K562 (cell line): ENCODE results near the gene NT5E. TPM values are rescaled to one million over a fixed set of nuclear protein-coding genes. Genes with fewer than 3 reads are reported as not detected.

Experiments used
- ATAC-seq: fragments of 200-7000 bp; cut with Tn5 transposase; 3 replicates; pipeline ENCODE4 v1.9.1; 2020; ENCODE audit warnings: moderate library complexity
- BruUV-seq: library from RNA; stranded (reverse); fragments of 400-500 nt; replicated peaks from 2 replicates; lab custom pipeline; 2021; lab: Mats Ljungman, UMichigan
- CTCF ChIA-PET: fragments of 300-600 bp; formaldehyde crosslinking; extraction: SDS; loops from one replicate; lab custom pipeline; 2021; ENCODE audit warnings: low intra/inter-chr PET ratio; lab: Yijun Ruan, JAX
- POLR2A ChIA-PET: fragments of 300-600, 350-650 bp; sonication (Branson Sonifier 250); formaldehyde crosslinking; extraction: SDS; loops from one replicate; lab custom pipeline; 2021; ENCODE audit warnings: antibody characterized with exemption, inconsistent platforms; lab: Yijun Ruan, JAX
- DNase-seq, 4 experiments: peaks; one replicate each; pipeline versions ENCODE4 v3.0.0 to v3.0.0-alpha.2; 2011 to 2018; ENCODE audit warnings: low spot score in 3 of 4, mixed read lengths in 3 of 4; ENCODE audit errors: extremely low read depth in 1 of 4
- FAIRE-seq: peaks from 2 replicates; lab custom pipeline; 2011; peaks lifted over from hg19 to GRCh38; lab: Jason Lieb, UNC
- H2AFZ ChIP-seq: 2 replicates; pipeline ENCODE4 v1.6.0; 2011; ENCODE audit warnings: low read depth, low read length, control low read depth, inconsistent platforms
- H3K27ac ChIP-seq: fragments of 200-600 bp; 3 replicates; pipeline ENCODE4 v1.8.0; 2011; ENCODE audit warnings: low read depth, mild to moderate bottlenecking, control low read depth, inconsistent platforms, low read length, moderate library complexity, mixed read lengths; ENCODE audit errors: extremely low read depth
- H3K27me3 ChIP-seq, 2 experiments: fragments of 300-600 bp in 1 of 2; 2 replicates in 1 of 2; 3 replicates in 1 of 2; pipeline versions ENCODE4 v1.6.0 to v1.8.0; 2011; ENCODE audit warnings: inconsistent platforms in 2 of 2, low read length in 2 of 2, mild to moderate bottlenecking in 1 of 2, mixed read lengths in 1 of 2, moderate library complexity in 1 of 2; ENCODE audit not compliant: control insufficient read depth in 2 of 2, insufficient read depth in 2 of 2
- H3K36me3 ChIP-seq: fragments of 300-600 bp; 3 replicates; pipeline ENCODE4 v1.8.0; 2011; ENCODE audit warnings: mild to moderate bottlenecking, low read length, inconsistent platforms; ENCODE audit not compliant: control insufficient read depth, insufficient read depth
- H3K4me1 ChIP-seq, 2 experiments: fragments of 200-600 bp in 1 of 2; replicated peaks in 1 of 2; 2 replicates in 1 of 2; 3 replicates in 1 of 2; pipeline versions ENCODE4 v1.5.1 to v1.8.0; 2011; ENCODE audit warnings: inconsistent platforms in 2 of 2, low read length in 2 of 2, mild to moderate bottlenecking in 1 of 2, mixed read lengths in 1 of 2, moderate library complexity in 1 of 2; ENCODE audit not compliant: control insufficient read depth in 2 of 2, insufficient read depth in 2 of 2
- H3K4me2 ChIP-seq: 2 replicates; pipeline ENCODE4 v1.6.1; 2011; ENCODE audit warnings: low read length, control low read depth, inconsistent platforms, mixed read lengths; ENCODE audit not compliant: insufficient read depth
- H3K4me3 ChIP-seq: fragments of 200-600 bp; sonication (generic), shearing (Covaris generic); 2 replicates; pipeline ENCODE4 v1.5.1; 2016; ENCODE audit warnings: control low read depth, inconsistent platforms
- H3K79me2 ChIP-seq: fragments of 200-600 bp; 3 replicates; pipeline ENCODE4 v1.8.0; 2011; ENCODE audit warnings: low read length, inconsistent platforms; ENCODE audit not compliant: control insufficient read depth, insufficient read depth
- H3K9ac ChIP-seq, 2 experiments: 2 replicates each; pipeline versions ENCODE4 v1.6.0 to v1.6.1; 2011; ENCODE audit warnings: low read depth in 2 of 2, low read length in 2 of 2, control low read depth in 1 of 2, inconsistent platforms in 1 of 2, mild to moderate bottlenecking in 1 of 2, mixed read lengths in 1 of 2; ENCODE audit not compliant: insufficient read depth in 1 of 2
- H3K9me1 ChIP-seq: one replicate; pipeline ENCODE4 v1.6.0; 2011; ENCODE audit warnings: inconsistent platforms, mild to moderate bottlenecking, low read length, moderate library complexity; ENCODE audit not compliant: control insufficient read depth, insufficient read depth
- H3K9me3 ChIP-seq: replicated peaks from 2 replicates; pipeline ENCODE4 v1.5.1; 2011; ENCODE audit warnings: low read depth, low read length, inconsistent platforms; ENCODE audit not compliant: control insufficient read depth, insufficient read depth
- H4K20me1 ChIP-seq: replicated peaks from 2 replicates; pipeline ENCODE4 v1.6.1; 2011; ENCODE audit warnings: low read length, inconsistent platforms, mixed read lengths; ENCODE audit not compliant: control insufficient read depth, insufficient read depth
- CTBP1 ChIP-seq: fragments of 450-650 bp; IDR thresholded peaks from 2 replicates; pipeline ENCODE4 v1.6.1; 2016; ENCODE audit warnings: borderline replicate concordance
- FOXJ2 ChIP-seq: fragments of 200-800 bp; sonication (Bioruptor generic); IDR thresholded peaks from 2 replicates; pipeline ENCODE4 v1.6.1; 2016; ENCODE audit warnings: missing genetic modification characterization, missing compliant biosample characterization
- MXI1 ChIP-seq: IDR thresholded peaks from 2 replicates; pipeline ENCODE4 v1.6.1; 2011; ENCODE audit warnings: low read depth, mild to moderate bottlenecking, improper control_type of control experiment, low read length
- NFRKB ChIP-seq: fragments of 450-650 bp; IDR thresholded peaks from 2 replicates; pipeline ENCODE4 v1.6.1; 2016; ENCODE audit warnings: low read depth
- SMC3 ChIP-seq: conservative IDR thresholded peaks from 2 replicates; pipeline ENCODE4 v1.6.1; 2011; ENCODE audit warnings: low read depth, low read length, improper control_type of control experiment; ENCODE audit not compliant: insufficient read depth
- TBL1XR1 ChIP-seq, 2 experiments: IDR thresholded peaks; 2 replicates each; pipeline ENCODE4 v1.6.1; 2012; ENCODE audit warnings: improper control_type of control experiment in 2 of 2, low read length in 2 of 2, mild to moderate bottlenecking in 1 of 2
- ZBED1 ChIP-seq: IDR thresholded peaks from 2 replicates; pipeline ENCODE4 v1.6.1; 2014
- ZEB2 ChIP-seq: fragments of 450-650 bp; IDR thresholded peaks from 2 replicates; pipeline ENCODE4 v1.6.1; 2016
- ZFP30 ChIP-seq: fragments of 250-450 bp; sonication (Bioruptor Pico); IDR thresholded peaks from 2 replicates; pipeline ENCODE4 v1.8.0; 2022; ENCODE audit warnings: moderate library complexity, mild to moderate bottlenecking, inconsistent platforms, borderline replicate concordance
- ZNF316 ChIP-seq: fragments of 450-650 bp; IDR thresholded peaks from 2 replicates; pipeline ENCODE4 v1.6.1; 2016
- WGBS: fragments of 100-300 bp; shearing (Covaris generic); methylation state at CpG from one replicate; pipeline ENCODE4 v1.1.6; 2016; ENCODE audit warnings: low coverage, mixed read lengths; ENCODE audit not compliant: insufficient coverage; ENCODE audit errors: missing lambda C conversion rate; 5-methylcytosine and 5-hydroxymethylcytosine counted together
- in situ Hi-C: fragments of 300-500 bp; cut with MboI; formaldehyde crosslinking; loops from 4 replicates; pipeline ENCODE4 v1.15.0; 2018; ENCODE audit warnings: inconsistent platforms, mixed read lengths
- intact Hi-C: fragments of 100-400 bp; cut with micrococcal nuclease; formaldehyde crosslinking; loops from 2 replicates; pipeline ENCODE4 v1.14.2; 2022
- polyA plus RNA-seq, 8 experiments: library from polyadenylated mRNA; depleted of rRNA in 4 of 8; stranded (reverse) in 5 of 8; unstranded in 3 of 8; fragments of >200 nt; fragmentation: Nextera tagmentation in 2 of 8; fragmentation: Illumina TruSeq in 1 of 8; extraction: Ambion mirVana in 2 of 8; extraction: Trizol in 1 of 8; gene quantifications; 2 replicates each; pipeline versions ENCODE4 v1.2.1 to v1.2.3, GENCODE V29; 2011 to 2014; ENCODE audit warnings: inconsistent platforms in 1 of 8, missing spikeins in 1 of 8
- total RNA-seq, 7 experiments: library from RNA; depleted of rRNA in 6 of 7; stranded (reverse); fragments of >200 nt in 6 of 7; fragmentation: Illumina TruSeq in 2 of 7; extraction: Trizol in 2 of 7; gene quantifications; 2 replicates each; pipeline versions ENCODE4 v1.2.1 to v1.2.3, GENCODE V29; 2011 to 2021; ENCODE audit warnings: low replicate concordance in 1 of 7
- TF ChIP-seq, protein P1 (sequence below): sonication (generic); formaldehyde crosslinking; IDR thresholded peaks from 2 replicates; pipeline ENCODE4 v1.8.1; 2022; ENCODE audit warnings: missing genetic modification reagents
- TF ChIP-seq, protein P2 (sequence below): fragments of 250-450 bp; sonication (Bioruptor Pico); IDR thresholded peaks from 2 replicates; pipeline ENCODE4 v1.4.0; 2020
- TF ChIP-seq, protein P3 (sequence below): sonication (generic); formaldehyde crosslinking; IDR thresholded peaks from 2 replicates; pipeline ENCODE4 v1.8.1; 2023; ENCODE audit warnings: mild to moderate bottlenecking, missing genetic modification reagents, moderate library complexity
- TF ChIP-seq, protein P4 (sequence below): sonication (generic); formaldehyde crosslinking; IDR thresholded peaks from 2 replicates; pipeline ENCODE4 v1.8.0; 2022; ENCODE audit warnings: mild to moderate bottlenecking, missing genetic modification reagents, borderline replicate concordance
- TF ChIP-seq, protein P5 (sequence below): fragments of 250-450 bp; sonication (Bioruptor Pico); IDR thresholded peaks from 2 replicates; pipeline ENCODE4 v1.5.0; 2020; ENCODE audit warnings: mild to moderate bottlenecking, borderline replicate concordance

Gene NT5E
- total and polyA plus RNA-seq, 9 of the 15 experiments (the other 6 are each of a cell fraction or from before 2014, with no cell fraction given), result 0.01 to 0.13 TPM; not detected in 7

DNA sequence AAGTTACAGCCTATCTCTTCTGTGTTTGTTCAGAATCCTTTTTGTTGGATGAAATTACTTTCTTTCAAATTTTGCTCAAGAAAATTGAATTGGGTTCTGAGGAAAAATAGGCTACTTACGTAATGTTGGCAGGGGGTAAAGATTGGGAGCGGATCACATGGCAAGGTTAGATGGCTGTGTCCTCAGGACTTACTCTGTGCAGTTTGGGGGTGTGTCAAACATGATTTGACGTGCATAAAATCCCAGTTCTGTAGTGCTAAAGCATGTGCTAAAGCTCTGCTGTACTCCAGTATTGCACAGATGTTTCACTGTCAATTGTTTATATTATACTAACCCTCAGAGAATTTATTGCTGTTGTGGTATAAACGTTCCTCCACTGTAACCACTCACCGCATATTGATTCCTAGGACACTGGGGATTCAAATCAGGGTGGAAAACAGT is 2.6 kb downstream of the NT5E start (continued):
- no peak for TF ChIP-seq ZFP30
- no peak for TF ChIP-seq FOXJ2
- no peak for TF ChIP-seq SMC3
- TF ChIP-seq ZNF316, result no peak
- no peak for TF ChIP-seq CTBP1

DNA sequence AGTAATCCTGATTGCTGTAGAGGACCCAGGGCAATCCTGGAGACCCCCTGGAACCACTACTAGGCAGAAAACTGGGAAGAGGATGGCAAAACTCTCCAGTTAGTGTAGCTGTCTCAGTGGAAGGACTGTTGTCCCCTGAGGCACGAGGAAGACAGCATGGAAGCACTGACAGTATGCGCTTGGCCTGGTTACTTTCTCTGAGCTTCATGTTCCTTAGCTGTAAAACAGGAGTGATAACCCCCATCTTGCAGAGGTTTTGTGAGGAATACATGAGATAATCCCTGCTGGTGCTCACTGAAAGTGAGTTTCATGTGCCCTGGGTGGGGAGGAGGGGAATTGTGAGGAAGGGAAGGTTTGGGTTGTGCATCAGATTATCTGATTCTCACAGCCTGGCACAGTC is 3.2 kb downstream of the NT5E start:
- ChIA-PET CTCF (no interaction called here), POLR2A (interaction anchor here (0.6 kb wide), 1 partner anchor 27 kb away, joined by 3 read pairs; no protein-coding TSS in a partner anchor)
- no TSS peak for BruUV-seq
- H2AFZ ChIP-seq, result no peak overlapping the region
- H3K4me1 ChIP-seq, result peaks cover 0 to 10% of the 10 kb centered on the region in 2 experiments; a peak in 1 of 5 replicates
- no peak overlapping the region for H3K9ac ChIP-seq
- intact Hi-C loops, result no loop called here
- 0% methylated on average over 2 of the region's 2 CpGs for WGBS
- peaks cover 10 to 15% of the 10 kb centered on the region in 2 experiments; a peak in 4 of 5 replicates for H3K27me3 ChIP-seq
- no peaks in the 10 kb centered on the region for H3K9me1 ChIP-seq
- no peaks in the 10 kb centered on the region for H3K9me3 ChIP-seq
- in situ Hi-C loops, result no loop called here
- no peaks in the 10 kb centered on the region for H4K20me1 ChIP-seq
- H3K4me3 ChIP-seq, result no peak overlapping the region
- H3K4me2 ChIP-seq, result no peak overlapping the region
- no peak overlapping the region for H3K27ac ChIP-seq
- DNase-seq (no peak), ATAC-seq (no peak), FAIRE-seq (no peak)
- no peaks in the 10 kb centered on the region for H3K36me3 ChIP-seq
- H3K79me2 ChIP-seq, result no peaks in the 10 kb centered on the region
- no peak for TF ChIP-seq ZEB2
- TF ChIP-seq, protein P1, sequence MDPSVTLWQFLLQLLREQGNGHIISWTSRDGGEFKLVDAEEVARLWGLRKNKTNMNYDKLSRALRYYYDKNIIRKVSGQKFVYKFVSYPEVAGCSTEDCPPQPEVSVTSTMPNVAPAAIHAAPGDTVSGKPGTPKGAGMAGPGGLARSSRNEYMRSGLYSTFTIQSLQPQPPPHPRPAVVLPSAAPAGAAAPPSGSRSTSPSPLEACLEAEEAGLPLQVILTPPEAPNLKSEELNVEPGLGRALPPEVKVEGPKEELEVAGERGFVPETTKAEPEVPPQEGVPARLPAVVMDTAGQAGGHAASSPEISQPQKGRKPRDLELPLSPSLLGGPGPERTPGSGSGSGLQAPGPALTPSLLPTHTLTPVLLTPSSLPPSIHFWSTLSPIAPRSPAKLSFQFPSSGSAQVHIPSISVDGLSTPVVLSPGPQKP, result no peak
- TF ChIP-seq ZBED1, result no peak
- TF ChIP-seq, protein P2, sequence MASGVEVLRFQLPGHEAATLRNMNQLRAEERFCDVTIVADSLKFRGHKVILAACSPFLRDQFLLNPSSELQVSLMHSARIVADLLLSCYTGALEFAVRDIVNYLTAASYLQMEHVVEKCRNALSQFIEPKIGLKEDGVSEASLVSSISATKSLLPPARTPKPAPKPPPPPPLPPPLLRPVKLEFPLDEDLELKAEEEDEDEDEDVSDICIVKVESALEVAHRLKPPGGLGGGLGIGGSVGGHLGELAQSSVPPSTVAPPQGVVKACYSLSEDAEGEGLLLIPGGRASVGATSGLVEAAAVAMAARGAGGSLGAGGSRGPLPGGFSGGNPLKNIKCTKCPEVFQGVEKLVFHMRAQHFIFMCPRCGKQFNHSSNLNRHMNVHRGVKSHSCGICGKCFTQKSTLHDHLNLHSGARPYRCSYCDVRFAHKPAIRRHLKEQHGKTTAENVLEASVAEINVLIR (CRISPR knock-in tag), result no peak
- TF ChIP-seq, protein P3, sequence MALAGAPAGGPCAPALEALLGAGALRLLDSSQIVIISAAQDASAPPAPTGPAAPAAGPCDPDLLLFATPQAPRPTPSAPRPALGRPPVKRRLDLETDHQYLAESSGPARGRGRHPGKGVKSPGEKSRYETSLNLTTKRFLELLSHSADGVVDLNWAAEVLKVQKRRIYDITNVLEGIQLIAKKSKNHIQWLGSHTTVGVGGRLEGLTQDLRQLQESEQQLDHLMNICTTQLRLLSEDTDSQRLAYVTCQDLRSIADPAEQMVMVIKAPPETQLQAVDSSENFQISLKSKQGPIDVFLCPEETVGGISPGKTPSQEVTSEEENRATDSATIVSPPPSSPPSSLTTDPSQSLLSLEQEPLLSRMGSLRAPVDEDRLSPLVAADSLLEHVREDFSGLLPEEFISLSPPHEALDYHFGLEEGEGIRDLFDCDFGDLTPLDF (CRISPR knock-in tag), result no peak
- TF ChIP-seq MXI1, result no peak
- no peak for TF ChIP-seq NFRKB
- TF ChIP-seq TBL1XR1 (IDR thresholded peaks at IDR 0.05; ENCODE audit: low read length in 2 of 2), result no peak
- TF ChIP-seq, protein P4, sequence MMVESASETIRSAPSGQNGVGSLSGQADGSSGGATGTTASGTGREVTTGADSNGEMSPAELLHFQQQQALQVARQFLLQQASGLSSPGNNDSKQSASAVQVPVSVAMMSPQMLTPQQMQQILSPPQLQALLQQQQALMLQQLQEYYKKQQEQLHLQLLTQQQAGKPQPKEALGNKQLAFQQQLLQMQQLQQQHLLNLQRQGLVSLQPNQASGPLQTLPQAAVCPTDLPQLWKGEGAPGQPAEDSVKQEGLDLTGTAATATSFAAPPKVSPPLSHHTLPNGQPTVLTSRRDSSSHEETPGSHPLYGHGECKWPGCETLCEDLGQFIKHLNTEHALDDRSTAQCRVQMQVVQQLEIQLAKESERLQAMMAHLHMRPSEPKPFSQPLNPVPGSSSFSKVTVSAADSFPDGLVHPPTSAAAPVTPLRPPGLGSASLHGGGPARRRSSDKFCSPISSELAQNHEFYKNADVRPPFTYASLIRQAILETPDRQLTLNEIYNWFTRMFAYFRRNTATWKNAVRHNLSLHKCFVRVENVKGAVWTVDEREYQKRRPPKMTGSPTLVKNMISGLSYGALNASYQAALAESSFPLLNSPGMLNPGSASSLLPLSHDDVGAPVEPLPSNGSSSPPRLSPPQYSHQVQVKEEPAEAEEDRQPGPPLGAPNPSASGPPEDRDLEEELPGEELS, result no peak
- TF ChIP-seq, protein P5, sequence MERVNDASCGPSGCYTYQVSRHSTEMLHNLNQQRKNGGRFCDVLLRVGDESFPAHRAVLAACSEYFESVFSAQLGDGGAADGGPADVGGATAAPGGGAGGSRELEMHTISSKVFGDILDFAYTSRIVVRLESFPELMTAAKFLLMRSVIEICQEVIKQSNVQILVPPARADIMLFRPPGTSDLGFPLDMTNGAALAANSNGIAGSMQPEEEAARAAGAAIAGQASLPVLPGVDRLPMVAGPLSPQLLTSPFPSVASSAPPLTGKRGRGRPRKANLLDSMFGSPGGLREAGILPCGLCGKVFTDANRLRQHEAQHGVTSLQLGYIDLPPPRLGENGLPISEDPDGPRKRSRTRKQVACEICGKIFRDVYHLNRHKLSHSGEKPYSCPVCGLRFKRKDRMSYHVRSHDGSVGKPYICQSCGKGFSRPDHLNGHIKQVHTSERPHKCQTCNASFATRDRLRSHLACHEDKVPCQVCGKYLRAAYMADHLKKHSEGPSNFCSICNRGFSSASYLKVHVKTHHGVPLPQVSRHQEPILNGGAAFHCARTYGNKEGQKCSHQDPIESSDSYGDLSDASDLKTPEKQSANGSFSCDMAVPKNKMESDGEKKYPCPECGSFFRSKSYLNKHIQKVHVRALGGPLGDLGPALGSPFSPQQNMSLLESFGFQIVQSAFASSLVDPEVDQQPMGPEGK (CRISPR knock-in tag), result no peak
